Stimulated activated effector memory CD8-positive, alpha-beta T cell treated with anti-CD3 and anti-CD28 coated beads, Interleukin-12 subunit alpha, Interleukin-12 subunit beta, amount 100 ng/mL, for 72 hours (primary cell): ENCODE results near the gene DNAJB13.

Experiments used
- ATAC-seq: fragments of 150-1000 bp; cut with Tn5 transposase; 2 replicates; pipeline ENCODE4 v1.10.0; 2021
- DNase-seq, 2 donors: peaks; one replicate each; pipeline ENCODE4 v3.0.0; 2021 to 2022; ENCODE audit warnings: low spot score in 2 of 2
- H3K27ac Mint-ChIP-seq: one replicate; pipeline ENCODE4 v1.8.0; 2022; ENCODE audit warnings: mild to moderate bottlenecking, mixed read lengths
- H3K36me3 Mint-ChIP-seq: one replicate; pipeline ENCODE4 v1.8.0; 2022; ENCODE audit warnings: mild to moderate bottlenecking, mixed read lengths
- H3K4me1 Mint-ChIP-seq: one replicate; pipeline ENCODE4 v1.8.0; 2022; ENCODE audit warnings: mixed read lengths
- H3K4me3 Mint-ChIP-seq: one replicate; pipeline ENCODE4 v1.8.0; 2022; ENCODE audit warnings: mild to moderate bottlenecking, mixed read lengths
- H3K9me3 Mint-ChIP-seq: one replicate; pipeline ENCODE4 v1.8.0; 2022; ENCODE audit warnings: mixed read lengths

DNAJB13 gene

GRCh38 chr11:73965076-73965763 is 14.4 kb downstream of the DNAJB13 start:
- DNase-seq (no peak), ATAC-seq (no peak)
- no peaks in the 10 kb centered on the region for H3K9me3 Mint-ChIP-seq
- H3K27ac Mint-ChIP-seq = peak overlapping the region; percentile 68
- peaks cover 31% of the 10 kb centered on the region for H3K4me1 Mint-ChIP-seq
- peaks cover 17% of the 10 kb centered on the region for H3K36me3 Mint-ChIP-seq
- H3K4me3 Mint-ChIP-seq = peak overlapping the region; percentile 47

- no peak overlapping the region for H3K27ac Mint-ChIP-seq
Observed at GRCh38 chr11:73965764-73966121, 14.9 kb downstream of the DNAJB13 start.

GRCh38 chr11:73968356-73968966 is 17.6 kb downstream of the DNAJB13 start:
- H3K27ac Mint-ChIP-seq = peak overlapping the region; percentile 92
- peaks cover 63% of the 10 kb centered on the region for H3K4me1 Mint-ChIP-seq
- H3K4me3 Mint-ChIP-seq = no peak overlapping the region
- DNase-seq (no peak), ATAC-seq (no peak)
- H3K36me3 Mint-ChIP-seq = peaks cover 41% of the 10 kb centered on the region
- no peaks in the 10 kb centered on the region for H3K9me3 Mint-ChIP-seq

More at GRCh38 chr11:73965764-73966121, 14.9 kb downstream of the DNAJB13 start:
- Mint-ChIP-seq H3K9me3 (no peaks in the 10 kb centered on the region), H3K4me3 (no peak overlapping the region), H3K36me3 (peaks cover 19% of the 10 kb centered on the region), H3K4me1 (peaks cover 37% of the 10 kb centered on the region)
- ATAC-seq = no peak
- no peak for DNase-seq

GRCh38 chr11:73969091-73969490 is 18.3 kb downstream of the DNAJB13 start:
- Mint-ChIP-seq H3K27ac (peak overlapping the region; percentile 92), H3K36me3 (peaks cover 47% of the 10 kb centered on the region), H3K4me3 (no peak overlapping the region), H3K9me3 (no peaks in the 10 kb centered on the region), H3K4me1 (peaks cover 65% of the 10 kb centered on the region)
- DNase-seq = no peak
- ATAC-seq = no peak

GRCh38 chr11:73969991-73970800 is 19.4 kb downstream of the DNAJB13 start:
- peak overlapping the region; percentile 92 for H3K27ac Mint-ChIP-seq
- H3K4me1 Mint-ChIP-seq = peaks cover 69% of the 10 kb centered on the region
- ATAC-seq (peak; percentile 29), DNase-seq (peak in 1 of 2 donors; percentile 66)
- H3K4me3 Mint-ChIP-seq = no peak overlapping the region
- H3K9me3 Mint-ChIP-seq = no peaks in the 10 kb centered on the region
- H3K36me3 Mint-ChIP-seq = peaks cover 58% of the 10 kb centered on the region

GRCh38 chr11:73971175-73971719 is 20.4 kb downstream of the DNAJB13 start:
- H3K9me3 Mint-ChIP-seq = no peaks in the 10 kb centered on the region
- H3K4me1 Mint-ChIP-seq = peaks cover 80% of the 10 kb centered on the region
- ATAC-seq (no peak), DNase-seq (peak in 1 of 2 donors; percentile 53)
- H3K4me3 Mint-ChIP-seq = no peak overlapping the region
- peaks cover 69% of the 10 kb centered on the region for H3K36me3 Mint-ChIP-seq
- H3K27ac Mint-ChIP-seq = peak overlapping the region; percentile 98

- Mint-ChIP-seq H3K4me1 (peaks cover 89% of the 10 kb centered on the region), H3K27ac (peak overlapping the region; percentile 98), H3K9me3 (no peaks in the 10 kb centered on the region), H3K4me3 (no peak overlapping the region), H3K36me3 (peaks cover 78% of the 10 kb centered on the region)
- no peak for ATAC-seq
- no peak for DNase-seq
Observed at GRCh38 chr11:73972187-73972586, 21.4 kb downstream of the DNAJB13 start.

GRCh38 chr11:73972620-73973449 is 22.0 kb downstream of the DNAJB13 start:
- Mint-ChIP-seq H3K27ac (peak overlapping the region; percentile 98), H3K4me3 (peak overlapping the region; percentile 99)
- ATAC-seq = no peak

GRCh38 chr11:73974604-73975478 is 24.0 kb downstream of the DNAJB13 start:
- no peak for ATAC-seq
- H3K9me3 Mint-ChIP-seq = no peaks in the 10 kb centered on the region

More at GRCh38 chr11:73972620-73973449, 22.0 kb downstream of the DNAJB13 start:
- DNase-seq = no peak
- Mint-ChIP-seq H3K36me3 (peaks cover 79% of the 10 kb centered on the region), H3K4me1 (peaks cover 96% of the 10 kb centered on the region), H3K9me3 (no peaks in the 10 kb centered on the region)

GRCh38 chr11:73975479-73975757 is 24.6 kb downstream of the DNAJB13 start:
- ATAC-seq = no peak
- Mint-ChIP-seq H3K9me3 (no peaks in the 10 kb centered on the region), H3K36me3 (peaks cover 92% of the 10 kb centered on the region), H3K27ac (peak overlapping the region; percentile 98), H3K4me1 (peaks cover 98% of the 10 kb centered on the region), H3K4me3 (peak overlapping the region; percentile 99)
- DNase-seq = peak in 1 of 2 donors; percentile 48

More at GRCh38 chr11:73974604-73975478, 24.0 kb downstream of the DNAJB13 start:
- Mint-ChIP-seq H3K27ac (peak overlapping the region; percentile 98), H3K4me3 (peak overlapping the region; percentile 99), H3K4me1 (peaks cover 98% of the 10 kb centered on the region), H3K36me3 (peaks cover 91% of the 10 kb centered on the region)
- no peak for DNase-seq

GRCh38 chr11:73976451-73977151 is 25.8 kb downstream of the DNAJB13 start:
- Mint-ChIP-seq H3K4me1 (peaks cover 98% of the 10 kb centered on the region), H3K27ac (peak overlapping the region; percentile 98), H3K36me3 (peaks cover 98% of the 10 kb centered on the region), H3K9me3 (no peaks in the 10 kb centered on the region), H3K4me3 (peak overlapping the region; percentile 99)
- ATAC-seq (no peak), DNase-seq (no peak)

- peaks cover 89% of the 10 kb centered on the region for H3K4me1 Mint-ChIP-seq
- H3K9me3 Mint-ChIP-seq = no peaks in the 10 kb centered on the region
- ATAC-seq (no peak), DNase-seq (no peak)
- peak overlapping the region; percentile 99 for H3K4me3 Mint-ChIP-seq
- peak overlapping the region; percentile 98 for H3K27ac Mint-ChIP-seq
- peaks cover 100% of the 10 kb centered on the region for H3K36me3 Mint-ChIP-seq
Observed at GRCh38 chr11:73977856-73978519, 27.2 kb downstream of the DNAJB13 start.

- DNase-seq (no peak), ATAC-seq (no peak)
- Mint-ChIP-seq H3K36me3 (peaks cover 97% of the 10 kb centered on the region), H3K9me3 (no peaks in the 10 kb centered on the region), H3K4me1 (peaks cover 89% of the 10 kb centered on the region), H3K4me3 (peak overlapping the region; percentile 99), H3K27ac (peak overlapping the region; percentile 98)
Observed at GRCh38 chr11:73978576-73979086, 27.8 kb downstream of the DNAJB13 start.
